ENCODE results near the gene OCA2. TPM values are rescaled to one million over a fixed set of nuclear protein-coding genes. Genes with fewer than 3 reads are reported as not detected.

The OCA2 gene
- total and polyA plus RNA-seq, 2 of the 4 experiments (the other 2 are of a cell fraction) = under 0.01 to 0.03 TPM

GRCh38 chr15:27742751-27743477 lies 356.2 kb downstream of the OCA2 start:
- H3K4me2 ChIP-seq (ENCODE audit: low read depth, low read length) = no peak overlapping the region
- no peak overlapping the region for H3K9ac ChIP-seq (ENCODE audit: low read depth, low read length)
- H4K91ac ChIP-seq (ENCODE audit: insufficient read depth, low read depth, low read length) = no peak overlapping the region
- peaks cover 36% of the 10 kb centered on the region for H3K9me3 ChIP-seq (ENCODE audit: control insufficient read depth, insufficient read depth, low read length)
- POLR2A ChIA-PET (ENCODE audit: unreplicated experiment) = no interaction called here
- H4K5ac ChIP-seq (ENCODE audit: low read depth, low read length) = no peak overlapping the region
- H3K27ac ChIP-seq (ENCODE audit: insufficient read depth, low read length) = no peak overlapping the region
- H3K9me1 ChIP-seq (ENCODE audit: insufficient read depth, low read length) = no peaks in the 10 kb centered on the region
- H3K36me3 ChIP-seq (ENCODE audit: control insufficient read depth, insufficient read depth, low read length) = no peaks in the 10 kb centered on the region
- no peak overlapping the region for H2AK9ac ChIP-seq (replicated peaks; ENCODE audit: low read depth, low read length, poor library complexity)
- intact Hi-C loops (cut with micrococcal nuclease) (no loop called here), dilution Hi-C loops (cut with HindIII; ENCODE audit: low sequenced_read_pairs, unreplicated experiment) (no loop called here), in situ Hi-C loops (cut with MboI; ENCODE audit: low sequenced_read_pairs) (no loop called here)
- ATAC-seq (ENCODE audit: low read depth) = no peak
- H2BK120ac ChIP-seq (ENCODE audit: low read depth, low read length) = no peak overlapping the region
- no peak overlapping the region for H2BK5ac ChIP-seq (ENCODE audit: low read depth, low read length, poor library complexity, severe bottlenecking)
- H3K79me1 ChIP-seq (ENCODE audit: low read depth in 1 of 2, low read length in 2 of 2) = no peaks in the 10 kb centered on the region
- no peaks in the 10 kb centered on the region for H3K27me3 ChIP-seq (ENCODE audit: control insufficient read depth, insufficient read depth, low read length)
- no peak overlapping the region for H3K4me3 ChIP-seq (ENCODE audit: insufficient read depth, low read depth, low read length)
- H3K4me1 ChIP-seq (ENCODE audit: control insufficient read depth, insufficient read depth, low read length) = no peaks in the 10 kb centered on the region
- H2BK20ac ChIP-seq (ENCODE audit: low read depth, low read length) = no peak overlapping the region
- H3K4ac ChIP-seq (ENCODE audit: low read depth, low read length) = no peak overlapping the region
- no peak for DNase-seq
- H4K8ac ChIP-seq (ENCODE audit: low read depth in 2 of 2, low read length in 2 of 2) = no peak overlapping the region
- WGBS, 2 experiments (ENCODE audit: extremely low coverage in 2 of 2, insufficient read length in 1 of 2) = 0% methylated on average over 1 of the region's 16 CpGs; no CpG with 5 or more reads in 1 of the 2 experiments
- no peak overlapping the region for H2BK15ac ChIP-seq (ENCODE audit: low read depth, low read length)
- H3K23ac ChIP-seq (ENCODE audit: low read depth, low read length) = no peak overlapping the region
- H2AK5ac ChIP-seq (ENCODE audit: low read depth, low read length) = no peak overlapping the region
- H3K14ac ChIP-seq (replicated peaks; ENCODE audit: low read depth, low read length) = no peak overlapping the region
- no peak overlapping the region for H3K18ac ChIP-seq (ENCODE audit: low read depth, low read length)
- no TSS peak for BruUV-seq (replicated peaks)
- no peak overlapping the region for H2AFZ ChIP-seq (replicated peaks; ENCODE audit: low read length, poor library complexity)
- CTCF ChIA-PET = no interaction called here
- no peak for TF ChIP-seq RCOR1 (IDR thresholded peaks at IDR 0.05; ENCODE audit: insufficient replicate concordance, low read length)
- TF ChIP-seq RAD21 (IDR thresholded peaks at IDR 0.05; ENCODE audit: low read length) = no peak
- TF ChIP-seq SMC3 (IDR thresholded peaks at IDR 0.05; ENCODE audit: low read depth, low read length) = no peak
- TF ChIP-seq ELK1 (IDR thresholded peaks at IDR 0.05; ENCODE audit: borderline replicate concordance, low read depth, low read length) = no peak
- no peak for TF ChIP-seq MAZ (IDR thresholded peaks at IDR 0.05; ENCODE audit: borderline replicate concordance, low read depth, low read length)
- no peak for TF ChIP-seq NFE2L2 (IDR thresholded peaks at IDR 0.05; ENCODE audit: low read depth, low read length)
- no peak for TF ChIP-seq POLR2A (IDR thresholded peaks at IDR 0.05; ENCODE audit: low read depth, low read length)
- TF ChIP-seq CTCF (conservative IDR thresholded peaks at IDR 0.05; ENCODE audit: low read depth, low read length) = no peak
- TF ChIP-seq MXI1 (IDR thresholded peaks at IDR 0.05; ENCODE audit: borderline replicate concordance, low read depth, low read length) = no peak
- no peak for TF ChIP-seq CHD1 (IDR thresholded peaks at IDR 0.05; ENCODE audit: low read depth, low read length)
- no peak for TF ChIP-seq MAFK (IDR thresholded peaks at IDR 0.05; ENCODE audit: low read depth, low read length)
- TF ChIP-seq USF2 (IDR thresholded peaks at IDR 0.05; ENCODE audit: low read depth, low read length) = no peak
- TF ChIP-seq FOS (IDR thresholded peaks at IDR 0.05; ENCODE audit: low read depth, low read length) = no peak
- TF ChIP-seq RFX5 (IDR thresholded peaks at IDR 0.05; ENCODE audit: low read depth, low read length) = no peak
- no peak for TF ChIP-seq BHLHE40 (IDR thresholded peaks at IDR 0.05; ENCODE audit: low read depth, low read length)
- TF ChIP-seq CEBPB (IDR thresholded peaks at IDR 0.05; ENCODE audit: low read depth, low read length) = no peak
- H3K56ac ChIP-seq (ENCODE audit: extremely low read depth, insufficient read depth, low read length) = no peak overlapping the region
- H4K20me1 ChIP-seq (ENCODE audit: insufficient read depth, low read length) = no peaks in the 10 kb centered on the region

All from IMR-90 (cell line).